A673 (cell line): ENCODE results near the gene TNS1. TPM values are rescaled to one million over a fixed set of nuclear protein-coding genes. Genes with fewer than 3 reads are reported as not detected.

Experiments
- BruUV-seq: library from RNA; stranded (reverse); fragments of 400-500 nt; replicated peaks from 2 replicates; lab custom pipeline; 2021; lab: Mats Ljungman, UMichigan
- CTCF ChIA-PET: fragments of 300-600 bp; sonication (Branson Sonifier 250); formaldehyde crosslinking; loops from one replicate; lab custom pipeline; 2022; ENCODE audit warnings: antibody characterized with exemption; lab: Charles Lee
- POLR2A ChIA-PET: fragments of 300-600 bp; sonication (Branson Sonifier 250); formaldehyde crosslinking; loops from one replicate; lab custom pipeline; 2022; ENCODE audit warnings: antibody characterized with exemption; ENCODE audit not compliant: low non-redundant PET; lab: Charles Lee
- DNase-seq: peaks from one replicate; pipeline ENCODE4 v3.0.0-alpha.2; 2015; ENCODE audit warnings: low spot score
- H3K27ac ChIP-seq: fragments of 200-600 bp; sonication (generic); 2 replicates; pipeline ENCODE4 v1.5.1; 2016; ENCODE audit warnings: mixed run types, low read depth, mild to moderate bottlenecking, mixed read lengths, antibody characterized with exemption, low read length; ENCODE audit not compliant: poor library complexity, severe bottlenecking
- H3K27me3 ChIP-seq: fragments of 200-600 bp; sonication (generic); replicated peaks from 2 replicates; pipeline ENCODE4 v1.6.1; 2017; ENCODE audit warnings: mixed run types, low read depth, mild to moderate bottlenecking, mixed read lengths, antibody characterized with exemption, low read length; ENCODE audit not compliant: insufficient read depth, poor library complexity
- H3K36me3 ChIP-seq: fragments of 200-600 bp; sonication (generic); 2 replicates; pipeline ENCODE4 v1.6.1; 2016; ENCODE audit warnings: mixed run types, mild to moderate bottlenecking, mixed read lengths, antibody characterized with exemption, low read length; ENCODE audit not compliant: insufficient read depth, poor library complexity, severe bottlenecking
- H3K4me1 ChIP-seq: fragments of 200-600 bp; sonication (generic); 2 replicates; pipeline ENCODE4 v1.6.1; 2017; ENCODE audit warnings: mixed run types, mild to moderate bottlenecking, mixed read lengths, antibody characterized with exemption, low read length; ENCODE audit not compliant: insufficient read depth, poor library complexity, severe bottlenecking
- H3K4me3 ChIP-seq: fragments of 200-600 bp; sonication (generic); 2 replicates; pipeline ENCODE4 v1.5.1; 2016; ENCODE audit warnings: low read depth, mixed run types, mild to moderate bottlenecking, mixed read lengths, low read length; ENCODE audit not compliant: poor library complexity, severe bottlenecking
- H3K9me3 ChIP-seq: fragments of 200-600 bp; sonication (generic); 2 replicates; pipeline ENCODE4 v1.6.1; 2016; ENCODE audit warnings: mixed run types, low read depth, mild to moderate bottlenecking, mixed read lengths, antibody characterized with exemption, low read length; ENCODE audit not compliant: poor library complexity, severe bottlenecking
- CTCF ChIP-seq: fragments of 300-800, 200-600 bp; sonication (generic); conservative IDR thresholded peaks from 2 replicates; pipeline ENCODE4 v1.5.1; 2017; ENCODE audit warnings: low read depth, mild to moderate bottlenecking, antibody characterized with exemption, low read length, moderate library complexity, mixed read lengths
- EZH2 ChIP-seq: fragments of 200-600 bp; sonication (generic); IDR thresholded peaks from 2 replicates; pipeline ENCODE4 v1.6.1; 2017; ENCODE audit warnings: borderline replicate concordance, low read depth, mild to moderate bottlenecking, mixed read lengths, antibody characterized with exemption, low read length; ENCODE audit not compliant: poor library complexity, severe bottlenecking
- intact Hi-C: fragments of 100-400 bp; cut with micrococcal nuclease; formaldehyde crosslinking; loops from one replicate; pipeline ENCODE4 v1.10.0; 2022; ENCODE audit not compliant: unreplicated experiment
- total RNA-seq: library from RNA; stranded (reverse); gene quantifications from 2 replicates; pipeline ENCODE4 v1.2.3, GENCODE V29; 2021

Gene TNS1
- total RNA-seq, 1 experiment from 2014 or later = 99.6 TPM

- Histone ChIP-seq H3K36me3 (no peaks in the 10 kb centered on the region), H3K4me1 (peaks cover 12% of the 10 kb centered on the region), H3K27ac (no peak overlapping the region), H3K9me3 (no peaks in the 10 kb centered on the region), H3K27me3 (no peaks in the 10 kb centered on the region), H3K4me3 (no peak overlapping the region)
- intact Hi-C loops = no loop called here
- DNase-seq = no peak
- TF ChIP-seq EZH2 (no peak), CTCF (no peak)
- POLR2A ChIA-PET = no interaction called here
- BruUV-seq = no TSS peak
- CTCF ChIA-PET = no interaction called here
Measured at GRCh38 chr2:218022851-218023530, 20.2 kb upstream of the TNS1 start.

- Histone ChIP-seq H3K4me3 (no peak overlapping the region), H3K9me3 (no peaks in the 10 kb centered on the region), H3K4me1 (peaks cover 19% of the 10 kb centered on the region), H3K27ac (no peak overlapping the region), H3K36me3 (no peaks in the 10 kb centered on the region), H3K27me3 (no peaks in the 10 kb centered on the region)
- DNase-seq = no peak
- POLR2A ChIA-PET = interaction anchor here (0.6 kb wide), 1 partner anchor 42 kb away, joined by 8 read pairs; no protein-coding TSS in a partner anchor
- intact Hi-C loops = no loop called here
- TF ChIP-seq EZH2 (no peak), CTCF (no peak)
- BruUV-seq = no TSS peak
- CTCF ChIA-PET = no interaction called here
Measured at GRCh38 chr2:218022131-218022850, 19.5 kb upstream of the TNS1 start.

GRCh38 chr2:218021536-218022071 lies 18.8 kb upstream of the TNS1 start:
- H3K36me3 ChIP-seq = no peaks in the 10 kb centered on the region
- no peak overlapping the region for H3K4me3 ChIP-seq
- BruUV-seq = no TSS peak
- no peak overlapping the region for H3K27ac ChIP-seq
- peaks cover 26% of the 10 kb centered on the region for H3K4me1 ChIP-seq
- intact Hi-C loops = no loop called here
- ChIA-PET POLR2A (no interaction called here), CTCF (no interaction called here)
- DNase-seq = no peak
- no peaks in the 10 kb centered on the region for H3K27me3 ChIP-seq
- TF ChIP-seq EZH2 = no peak
- H3K9me3 ChIP-seq = no peaks in the 10 kb centered on the region
